CD4-positive, alpha-beta T cell treated with Interferon gamma for 1 hour (primary cell): ENCODE data around the gene TBC1D32.
"Not testable (repeated sequence)": the region's sequence is repeated elsewhere in the genome, so short reads cannot be mapped to it uniquely, and the experiment has no call there.

ENCODE experiments used
- DNase-seq: peaks from one replicate; pipeline ENCODE4 v3.0.0-alpha.2; 2020

Gene TBC1D32

DNA sequence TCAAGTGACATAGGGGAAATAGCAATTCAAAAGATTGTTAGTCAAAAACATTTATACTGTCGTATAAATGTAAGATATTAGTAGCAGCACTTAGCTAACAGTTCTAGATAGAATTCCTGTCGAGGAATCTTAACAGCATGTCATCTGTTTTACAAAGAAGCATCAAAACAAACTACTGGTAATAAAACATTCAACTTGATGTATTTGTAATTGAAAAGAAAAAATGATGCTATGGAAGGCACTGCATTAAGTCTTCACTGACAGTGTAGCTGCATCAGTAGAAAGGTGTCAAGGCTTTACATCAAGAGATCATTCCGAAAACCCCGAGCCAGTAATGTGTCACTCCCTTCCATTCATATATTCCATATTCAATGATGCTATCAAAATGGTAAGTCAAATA lies 223.5 kb downstream of the TBC1D32 start:
- DNase-seq, result no peak

DNA sequence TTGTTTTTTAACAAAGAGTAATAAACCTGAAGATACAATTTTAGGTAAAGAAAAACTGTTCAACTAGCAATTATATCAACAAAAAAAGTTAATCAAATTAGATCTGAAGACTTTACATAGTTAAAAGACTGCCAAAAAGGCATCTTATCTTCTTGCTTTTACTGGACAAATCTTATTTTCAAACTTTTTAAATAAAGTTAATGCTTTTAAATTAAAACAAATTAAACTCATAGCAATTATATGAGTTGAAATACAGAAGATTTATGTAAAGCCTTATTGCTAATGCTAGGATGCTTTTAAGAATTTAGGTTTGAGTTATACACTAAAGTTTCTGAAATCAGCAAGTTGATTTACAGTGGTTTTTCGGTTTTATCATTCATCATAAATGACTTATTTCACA lies 227.3 kb downstream of the TBC1D32 start:
- no peak for DNase-seq

DNA sequence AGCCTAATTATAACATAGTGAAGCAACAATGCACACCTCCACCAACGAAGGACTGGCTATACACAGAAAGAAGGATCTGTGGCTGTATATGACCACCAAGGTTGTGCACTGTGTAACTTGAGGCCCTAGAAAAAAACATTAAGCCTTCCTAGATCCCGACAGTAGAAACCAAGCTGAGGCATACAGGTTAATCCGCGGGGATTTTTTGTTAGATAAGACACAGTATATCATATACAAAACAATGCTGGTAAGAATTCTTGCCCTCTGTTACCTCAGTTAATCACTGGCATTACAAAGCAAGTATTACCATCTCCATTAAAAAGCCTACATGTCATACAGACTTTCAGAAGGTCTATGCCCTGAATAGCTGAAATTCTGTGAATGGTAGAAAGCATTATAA lies 228.8 kb downstream of the TBC1D32 start:
- no peak for DNase-seq

DNA sequence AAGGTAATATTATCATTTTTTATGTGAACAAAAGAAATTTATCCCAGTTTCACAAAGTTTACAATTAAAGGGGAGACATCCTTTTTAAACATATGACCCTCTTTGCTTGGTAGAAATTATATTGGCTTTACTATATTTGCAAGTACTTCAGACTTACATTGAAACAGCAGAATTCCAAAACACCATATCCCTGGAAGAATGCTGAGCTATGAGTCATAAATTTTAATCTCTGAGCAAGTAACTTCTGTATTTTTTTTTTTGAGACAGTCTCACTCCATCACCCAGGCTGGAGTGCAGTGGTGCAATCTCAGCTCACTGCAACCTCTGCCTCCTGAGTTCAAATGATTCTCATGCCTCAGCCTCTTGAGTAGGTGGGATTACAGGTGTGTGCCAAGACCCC lies 240.4 kb downstream of the TBC1D32 start:
- no peak for DNase-seq

DNA sequence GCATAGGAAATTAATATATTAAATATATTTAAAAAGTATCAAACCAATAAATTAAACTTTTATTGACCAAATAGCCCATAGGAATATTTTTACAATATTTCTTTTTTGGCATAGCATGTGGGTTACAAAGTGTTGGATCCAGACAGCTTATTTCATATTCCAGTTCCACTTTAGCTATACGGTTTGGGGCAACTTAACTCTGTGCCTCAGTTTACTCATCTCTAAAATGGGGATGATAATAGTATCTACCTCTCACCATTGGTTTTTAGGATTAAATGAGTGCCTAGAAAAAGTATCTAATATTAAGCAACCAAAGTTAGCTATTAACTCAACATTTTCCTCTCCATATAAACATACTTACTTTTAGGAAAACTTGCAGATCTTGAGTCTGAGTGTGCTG lies 243.8 kb downstream of the TBC1D32 start:
- no peak for DNase-seq

DNA sequence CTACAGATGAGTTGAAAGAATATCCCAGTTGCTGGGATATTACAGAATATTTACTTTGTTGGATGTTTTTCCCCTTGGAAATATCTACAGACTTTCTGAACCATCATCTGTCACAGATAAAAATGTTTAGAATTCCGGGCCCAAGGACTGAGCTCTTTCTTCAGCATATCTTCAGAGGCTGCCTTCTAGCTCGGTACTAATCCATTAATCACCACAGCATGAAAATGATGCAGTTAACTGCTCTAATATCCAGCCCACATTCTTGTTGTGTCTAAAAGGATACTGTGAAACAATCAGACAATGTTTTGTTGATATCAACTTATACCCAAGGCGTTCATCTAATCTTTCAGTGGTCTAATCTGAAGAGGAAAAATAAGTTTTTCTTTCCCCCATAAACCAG lies 247.4 kb downstream of the TBC1D32 start:
- no peak for DNase-seq

DNA sequence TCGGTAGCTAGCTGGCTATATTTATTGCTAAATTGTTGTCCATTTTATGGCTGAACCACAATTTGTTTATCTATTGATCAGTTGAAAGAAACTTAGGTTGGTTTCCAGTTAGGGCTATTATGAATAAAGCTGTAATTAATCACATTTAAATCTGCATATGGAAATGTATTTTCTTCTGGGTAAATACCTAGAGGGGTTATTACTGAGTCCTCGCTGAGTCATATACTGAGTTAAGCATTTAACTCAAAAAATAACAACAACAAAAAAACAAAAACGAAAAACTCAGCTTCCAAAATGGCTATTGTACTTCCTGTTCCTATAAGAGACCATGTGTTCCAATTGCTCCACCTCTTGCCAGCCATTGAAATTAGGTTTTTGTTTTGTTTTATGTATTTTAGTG lies 258.2 kb downstream of the TBC1D32 start:
- DNase-seq, result no peak

DNA sequence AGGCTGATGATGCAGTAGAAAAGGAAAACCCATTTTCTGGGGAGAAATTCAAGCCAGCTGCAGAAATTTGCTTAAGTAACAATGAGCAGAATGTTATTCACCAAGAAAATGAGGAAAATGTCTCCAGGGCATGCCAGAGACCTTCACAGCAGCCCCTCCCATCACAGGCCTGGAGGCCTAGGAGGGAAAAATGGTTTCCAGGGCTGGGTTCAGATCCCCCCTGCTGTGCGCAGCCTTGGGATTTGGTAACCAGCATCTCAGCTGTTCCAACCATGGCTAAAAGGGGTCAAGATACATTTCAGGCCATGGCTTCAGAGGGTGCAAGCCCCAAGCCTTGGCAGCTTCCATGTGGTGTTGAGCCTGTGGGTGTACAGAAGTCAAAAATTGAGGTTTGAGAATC lies 265.5 kb downstream of the TBC1D32 start:
- DNase-seq, result not testable (repeated sequence)

DNA sequence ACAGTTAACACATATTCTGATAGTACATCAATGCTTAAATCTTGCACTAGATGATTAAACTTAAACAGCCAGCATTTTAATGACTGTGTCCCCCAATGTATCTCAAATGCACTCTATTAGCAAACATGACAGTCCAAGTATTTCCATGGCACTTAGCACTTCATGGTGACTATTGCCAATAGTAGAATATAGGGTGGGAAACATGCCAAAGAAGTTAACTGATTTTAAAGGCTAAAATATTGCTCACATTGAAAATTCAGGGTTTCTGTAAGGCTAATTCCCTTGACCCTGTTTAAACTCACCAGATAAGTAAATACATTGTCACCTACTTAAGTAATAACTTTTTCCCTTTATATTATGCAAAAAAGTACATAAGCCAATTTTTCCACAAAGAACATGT lies 266.9 kb downstream of the TBC1D32 start:
- DNase-seq, result no peak

DNA sequence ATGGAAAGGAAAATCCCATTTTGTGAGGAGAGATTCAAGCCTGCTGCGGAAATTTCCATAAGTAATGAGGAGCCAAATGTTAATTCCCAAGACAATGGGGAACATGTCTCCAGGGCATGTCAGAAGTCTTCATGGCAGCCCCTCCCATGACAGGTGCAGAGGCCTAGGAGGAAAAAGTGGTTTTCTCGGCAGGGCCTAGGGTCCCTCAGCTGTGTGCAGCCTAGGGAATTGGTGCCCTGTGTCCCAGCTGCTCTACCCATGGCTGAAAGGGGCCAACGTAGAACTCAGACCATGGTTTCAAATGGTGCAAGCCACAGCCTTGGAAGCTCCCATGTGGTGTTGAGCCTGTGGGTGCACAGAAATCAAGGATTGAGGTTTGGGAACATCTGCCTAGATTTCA lies 269.9 kb downstream of the TBC1D32 start:
- no peak for DNase-seq

DNA sequence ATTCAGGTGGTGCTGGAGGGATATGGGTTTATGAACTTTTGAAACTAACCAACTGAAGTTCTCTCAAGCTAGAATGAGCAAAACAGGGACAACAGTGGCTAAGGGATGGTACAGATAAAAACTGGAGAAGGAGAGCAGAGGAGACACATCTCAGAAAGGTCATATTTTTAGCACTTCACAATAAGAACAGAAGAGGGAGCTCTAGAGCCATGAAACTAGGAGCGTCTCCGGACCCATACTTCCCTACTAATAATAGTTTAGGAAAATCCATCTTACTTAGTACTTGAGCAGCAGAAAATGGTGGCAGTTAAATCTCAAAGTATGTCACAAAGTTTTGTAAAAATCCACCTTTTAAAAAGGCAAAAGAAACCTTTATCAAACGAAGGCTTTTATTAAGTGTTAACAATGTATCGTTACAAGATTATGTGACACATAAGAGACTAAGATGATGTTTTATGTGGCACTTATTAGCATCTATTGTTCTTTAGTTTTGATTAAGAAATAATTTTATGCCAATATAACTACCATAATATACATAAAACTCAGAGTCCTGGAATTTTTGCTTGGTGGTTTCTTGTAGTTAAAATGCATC lies 278.6 kb downstream of the TBC1D32 start:
- DNase-seq, result no peak

DNA sequence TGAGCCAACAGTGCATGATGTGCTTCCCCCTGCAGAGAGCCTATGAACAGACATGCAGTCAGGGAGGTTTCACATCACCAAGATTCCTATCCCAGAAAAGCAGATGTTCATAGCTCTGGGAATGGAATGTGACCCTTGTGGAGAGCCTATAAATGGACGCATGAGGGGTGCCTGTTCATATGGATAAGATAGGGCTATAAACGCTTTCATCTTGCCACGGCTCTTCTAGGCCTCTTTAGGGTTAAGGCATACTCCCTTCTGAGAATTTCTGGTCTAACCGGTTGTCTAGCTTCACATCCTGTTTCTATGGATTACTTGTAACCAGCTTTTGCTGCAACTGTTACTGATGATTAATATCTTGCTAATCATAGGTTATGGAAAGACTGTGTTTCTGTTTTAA lies 285.7 kb downstream of the TBC1D32 start:
- DNase-seq, result not testable (repeated sequence)

DNA sequence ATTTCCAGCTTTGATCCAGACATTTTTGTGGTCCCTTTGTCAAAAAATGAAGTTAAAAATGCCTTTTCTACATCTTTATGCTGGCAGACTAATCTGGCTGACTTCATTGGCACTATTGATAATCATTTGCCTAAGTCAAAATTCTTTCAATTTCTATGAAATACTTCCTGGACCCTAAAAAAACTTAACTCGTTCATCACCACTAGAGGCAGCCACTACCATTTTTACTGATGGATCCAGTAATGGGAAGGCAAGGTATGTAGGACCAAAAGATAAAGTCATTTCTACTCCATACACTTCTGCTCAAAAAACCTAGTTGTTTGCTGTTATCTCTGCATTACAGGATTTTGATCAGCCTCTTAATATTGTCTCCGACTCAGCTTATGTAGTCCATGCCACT lies 289.4 kb downstream of the TBC1D32 start:
- not testable (repeated sequence) for DNase-seq

DNA sequence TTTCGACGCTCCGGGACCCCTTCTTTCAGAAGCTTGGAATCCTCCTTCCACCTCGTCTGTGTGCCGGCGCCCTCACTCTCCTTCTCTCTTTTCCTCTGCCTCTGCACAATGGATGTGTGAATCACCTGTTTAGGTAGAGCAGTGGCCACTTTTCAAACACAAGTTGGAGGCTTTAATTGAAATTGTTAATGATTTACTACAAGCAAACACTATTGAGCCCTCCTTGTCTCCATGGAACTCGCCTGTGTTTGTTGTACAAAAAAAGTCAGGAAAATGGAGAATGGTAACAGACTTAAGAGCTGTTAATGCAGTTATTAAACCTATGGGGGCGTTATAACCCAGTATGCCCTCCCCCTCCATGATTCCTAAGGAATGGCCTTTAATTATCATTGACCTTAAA lies 290.6 kb downstream of the TBC1D32 start:
- not testable (repeated sequence) for DNase-seq

DNA sequence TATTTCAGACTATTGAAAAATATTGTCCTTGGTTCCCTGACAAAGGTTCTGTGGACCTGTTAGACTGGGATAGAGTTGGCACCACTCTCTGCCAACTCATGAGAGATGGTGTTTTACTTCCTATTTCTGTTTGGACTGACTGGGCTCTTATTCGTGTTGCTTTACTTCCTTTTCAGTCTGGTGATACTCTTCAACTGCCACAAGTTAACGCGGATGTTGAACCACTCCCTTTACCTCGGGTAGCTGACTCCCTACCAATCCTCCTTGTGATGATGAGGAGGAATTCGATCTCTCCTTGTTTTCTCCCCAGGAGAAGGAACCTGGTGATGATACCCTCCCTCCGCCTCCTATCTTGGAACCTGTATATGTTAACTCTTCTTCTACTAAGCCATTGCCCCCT lies 291.1 kb downstream of the TBC1D32 start:
- not testable (repeated sequence) for DNase-seq

DNA sequence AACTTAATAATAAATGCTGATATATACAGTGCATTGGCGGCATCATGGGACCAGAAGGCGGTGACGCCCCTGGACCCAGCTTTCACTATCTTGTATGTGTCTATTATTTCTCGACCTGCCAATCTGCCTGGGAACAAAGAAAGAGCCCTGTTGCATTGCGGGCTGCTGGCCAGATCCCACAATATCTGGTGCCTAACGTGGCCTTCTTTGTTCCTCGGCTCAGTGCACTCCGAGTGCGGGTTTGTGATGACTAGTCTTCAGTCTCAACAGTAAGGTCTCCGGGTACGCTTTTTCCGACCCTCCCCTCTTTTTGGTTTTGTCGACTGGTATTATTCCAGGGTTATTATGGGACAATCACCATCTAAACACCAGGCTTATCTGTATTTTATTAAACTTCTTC lies 291.5 kb downstream of the TBC1D32 start:
- no peak for DNase-seq

DNA sequence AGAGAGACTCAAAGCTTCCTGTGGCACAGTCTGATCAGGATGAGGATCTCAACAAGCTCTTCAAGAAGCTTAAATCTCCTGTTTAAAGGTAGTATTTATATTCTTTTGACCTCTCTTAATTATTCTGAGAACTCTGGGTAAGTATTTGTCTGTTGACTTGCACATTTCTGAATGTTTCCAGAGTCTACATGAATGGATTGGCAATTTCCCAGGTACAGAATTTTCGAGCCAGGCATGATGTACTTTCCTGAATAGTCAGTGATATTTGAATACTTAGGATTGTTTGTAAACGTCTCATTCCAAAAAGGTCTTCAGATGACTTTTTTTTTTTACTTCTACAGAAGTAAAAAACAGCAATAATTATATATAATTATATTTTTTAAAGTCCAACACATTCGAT lies 293.4 kb downstream of the TBC1D32 start:
- no peak for DNase-seq

DNA sequence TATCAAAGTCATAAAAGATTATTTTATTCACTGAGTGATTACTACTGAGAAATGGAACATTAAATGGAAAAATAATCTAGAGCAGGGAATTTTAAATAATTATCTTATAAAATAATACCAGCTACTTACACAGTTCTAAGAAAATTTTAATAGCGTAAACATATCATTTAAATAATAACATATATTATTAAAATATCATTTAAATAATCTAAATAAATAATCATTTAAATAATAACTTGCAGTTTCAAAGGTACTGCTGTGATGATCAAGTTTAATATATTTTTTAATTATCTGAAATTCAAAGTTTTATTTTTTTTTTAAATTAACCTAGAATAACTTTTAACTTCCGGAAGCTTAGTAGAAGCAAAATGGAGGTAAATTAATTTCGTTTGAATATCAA lies 301.2 kb downstream of the TBC1D32 start:
- DNase-seq, result no peak

DNA sequence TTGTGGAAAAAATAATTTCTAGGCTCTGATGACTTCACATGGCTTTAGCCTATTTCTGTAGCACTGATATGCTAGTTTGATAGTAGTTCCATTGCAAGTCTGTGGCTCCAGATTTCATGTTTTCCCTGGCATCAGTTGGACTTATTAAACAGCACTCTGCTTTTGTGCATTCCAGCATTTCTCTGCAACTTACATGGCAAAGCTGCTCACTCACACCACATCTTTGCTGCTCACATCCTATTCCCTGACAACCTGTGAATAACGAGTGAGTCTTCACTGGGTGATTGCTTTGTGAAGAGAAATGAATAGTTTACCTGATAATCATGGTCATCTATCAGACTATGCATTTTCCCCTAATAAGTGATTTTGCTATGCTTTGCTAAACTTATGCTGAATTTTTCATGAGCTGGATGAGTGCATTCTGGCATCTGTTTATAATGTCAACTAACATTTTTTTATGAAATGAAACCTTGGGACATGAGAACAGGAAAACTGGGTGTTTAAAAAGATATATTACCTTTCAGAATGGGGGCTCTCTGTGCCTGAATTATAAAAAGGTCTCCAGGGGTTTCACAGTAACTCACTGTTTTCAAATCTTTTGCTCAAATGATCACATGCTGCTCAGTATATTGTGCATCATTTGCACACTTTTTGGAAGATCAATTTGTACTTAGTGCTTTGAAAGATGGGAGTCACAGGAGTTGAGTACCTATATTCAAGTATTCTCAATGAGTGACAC lies 301.8 kb downstream of the TBC1D32 start:
- DNase-seq, result no peak
